SK-N-SH treated with all-trans-retinoic acid at 6 μM for 48 hours (cell line): Measurements from ENCODE around the gene JAML.

Experiments used
- ATAC-seq: fragments of 200-7000 bp; cut with Tn5 transposase; 3 replicates; pipeline ENCODE4 v1.9.1; 2020; ENCODE audit warnings: mild to moderate bottlenecking, moderate library complexity
- ARNTL ChIP-seq: fragments of 450-650 bp; formaldehyde crosslinking; IDR thresholded peaks from 2 replicates; pipeline ENCODE4 v1.5.0; 2020; ENCODE audit warnings: low read depth, mild to moderate bottlenecking, moderate library complexity, borderline replicate concordance
- BACH2 ChIP-seq: fragments of 250-450 bp; sonication (Bioruptor Pico); IDR thresholded peaks from 2 replicates; pipeline ENCODE4 v1.9.0; 2021; ENCODE audit warnings: mild to moderate bottlenecking, borderline replicate concordance
- CSDC2 ChIP-seq: fragments of 250-450 bp; sonication (Bioruptor Pico); IDR thresholded peaks from 2 replicates; pipeline ENCODE4 v1.5.0; 2020; ENCODE audit warnings: mild to moderate bottlenecking, moderate library complexity
- CSRNP3 ChIP-seq: fragments of 250-450 bp; sonication (Bioruptor Pico); IDR thresholded peaks from 2 replicates; pipeline ENCODE4 v1.5.1; 2021; ENCODE audit warnings: mild to moderate bottlenecking, moderate library complexity
- ESRRG ChIP-seq: fragments of 250-450 bp; sonication (Bioruptor Pico); IDR thresholded peaks from 2 replicates; pipeline ENCODE4 v1.6.1; 2021; ENCODE audit warnings: mild to moderate bottlenecking
- GLIS3 ChIP-seq: fragments of 250-450 bp; sonication (Bioruptor Pico); IDR thresholded peaks from 2 replicates; pipeline ENCODE4 v1.5.0; 2020; ENCODE audit warnings: mild to moderate bottlenecking, moderate library complexity
- ISL1 ChIP-seq: fragments of 250-450 bp; sonication (Bioruptor Pico); IDR thresholded peaks from 2 replicates; pipeline ENCODE4 v2.1.2; 2022; ENCODE audit warnings: mild to moderate bottlenecking, moderate library complexity
- OSR1 ChIP-seq: fragments of 250-450 bp; sonication (Bioruptor Pico); IDR thresholded peaks from 2 replicates; pipeline ENCODE4 v1.8.0; 2022; ENCODE audit warnings: moderate library complexity, mild to moderate bottlenecking, inconsistent platforms
- PATZ1 ChIP-seq: fragments of 250-450 bp; sonication (Bioruptor Pico); IDR thresholded peaks from 2 replicates; pipeline ENCODE4 v1.8.0; 2020; ENCODE audit warnings: mild to moderate bottlenecking, moderate library complexity, borderline replicate concordance
- POU6F1 ChIP-seq: fragments of 250-450 bp; sonication (Bioruptor Pico); IDR thresholded peaks from 2 replicates; pipeline ENCODE4 v1.8.0; 2021; ENCODE audit warnings: low read depth, mild to moderate bottlenecking, moderate library complexity, borderline replicate concordance
- PPARA ChIP-seq: fragments of 250-450 bp; sonication (Bioruptor Pico); IDR thresholded peaks from 2 replicates; pipeline ENCODE4 v1.5.0; 2020; ENCODE audit warnings: mild to moderate bottlenecking, borderline replicate concordance
- RARB ChIP-seq: fragments of 250-450 bp; sonication (Bioruptor Pico); IDR thresholded peaks from 2 replicates; pipeline ENCODE4 v1.8.0; 2021; ENCODE audit warnings: mild to moderate bottlenecking, moderate library complexity
- SNAI2 ChIP-seq: fragments of 250-450 bp; sonication (Bioruptor Pico); IDR thresholded peaks from 2 replicates; pipeline ENCODE4 v1.5.0; 2020; ENCODE audit warnings: mild to moderate bottlenecking, moderate library complexity
- TCF4 ChIP-seq: fragments of 250-450 bp; sonication (Bioruptor Pico); IDR thresholded peaks from 2 replicates; pipeline ENCODE4 v1.8.0; 2021; ENCODE audit warnings: mild to moderate bottlenecking, moderate library complexity, borderline replicate concordance
- TOX ChIP-seq: fragments of 250-450 bp; sonication (Bioruptor Pico); IDR thresholded peaks from 2 replicates; pipeline ENCODE4 v1.8.0; 2021; ENCODE audit warnings: mild to moderate bottlenecking, moderate library complexity, borderline replicate concordance
- ZC3H10 ChIP-seq: fragments of 250-450 bp; sonication (Bioruptor Pico); IDR thresholded peaks from 2 replicates; pipeline ENCODE4 v1.5.1; 2021; ENCODE audit warnings: mild to moderate bottlenecking, moderate library complexity
- ZFP3 ChIP-seq: fragments of 250-450 bp; sonication (Bioruptor Pico); IDR thresholded peaks from 2 replicates; pipeline ENCODE4 v1.5.0; 2020; ENCODE audit warnings: mild to moderate bottlenecking, moderate library complexity
- ZFP30 ChIP-seq: fragments of 450-650 bp; formaldehyde crosslinking; IDR thresholded peaks from 2 replicates; pipeline ENCODE4 v1.5.0; 2022; ENCODE audit warnings: mild to moderate bottlenecking, moderate library complexity
- ZNF8 ChIP-seq: fragments of 450-650 bp; formaldehyde crosslinking; IDR thresholded peaks from 2 replicates; pipeline ENCODE4 v1.5.0; 2020; ENCODE audit warnings: mild to moderate bottlenecking, moderate library complexity

The JAML gene

GRCh38 chr11:118265954-118266353 is 41.1 kb upstream of the JAML start:
- ATAC-seq = no peak
- no peak for TF ChIP-seq SNAI2
- TF ChIP-seq ARNTL (CRISPR knock-in tag) = no peak
- no peak for TF ChIP-seq ZFP3 (CRISPR knock-in tag)
- no peak for TF ChIP-seq TCF4
- no peak for TF ChIP-seq POU6F1 (CRISPR knock-in tag)
- no peak for TF ChIP-seq GLIS3 (CRISPR knock-in tag)
- no peak for TF ChIP-seq ZNF8
- TF ChIP-seq BACH2 (CRISPR knock-in tag) = no peak
- no peak for TF ChIP-seq ISL1
- no peak for TF ChIP-seq PPARA (CRISPR knock-in tag)
- TF ChIP-seq, all 23 proteins: peak for 0

GRCh38 chr11:118264569-118265465 is 40.0 kb upstream of the JAML start:
- no peak for ATAC-seq
- TF ChIP-seq SNAI2 (no peak), TOX (CRISPR knock-in tag) (no peak), PATZ1 (CRISPR knock-in tag) (no peak), PPARA (CRISPR knock-in tag) (no peak), POU6F1 (CRISPR knock-in tag) (no peak), ESRRG (CRISPR knock-in tag) (no peak), CSDC2 (CRISPR knock-in tag) (no peak), ZNF8 (no peak), TCF4 (no peak), ZC3H10 (CRISPR knock-in tag) (no peak), RARB (CRISPR knock-in tag) (no peak), GLIS3 (CRISPR knock-in tag) (no peak), ARNTL (CRISPR knock-in tag) (no peak)
- TF ChIP-seq, all 23 proteins: peak for 0

- peak; percentile 64 for ATAC-seq
- TF ChIP-seq CSRNP3 (CRISPR knock-in tag) (no peak), TOX (CRISPR knock-in tag) (no peak), TCF4 (no peak), RARB (CRISPR knock-in tag) (no peak), BACH2 (CRISPR knock-in tag) (no peak), OSR1 (CRISPR knock-in tag) (no peak), ISL1 (no peak), GLIS3 (CRISPR knock-in tag) (no peak)
These were observed 39.1 kb upstream of the JAML start, which contains the start of gene MPZL2 for GRCh38 chr11:118263695-118264568. Gene MPZL2 (minus strand): TSS chr11:118264297. CDS start chr11:118264153, 144 bp downstream.

DNA sequence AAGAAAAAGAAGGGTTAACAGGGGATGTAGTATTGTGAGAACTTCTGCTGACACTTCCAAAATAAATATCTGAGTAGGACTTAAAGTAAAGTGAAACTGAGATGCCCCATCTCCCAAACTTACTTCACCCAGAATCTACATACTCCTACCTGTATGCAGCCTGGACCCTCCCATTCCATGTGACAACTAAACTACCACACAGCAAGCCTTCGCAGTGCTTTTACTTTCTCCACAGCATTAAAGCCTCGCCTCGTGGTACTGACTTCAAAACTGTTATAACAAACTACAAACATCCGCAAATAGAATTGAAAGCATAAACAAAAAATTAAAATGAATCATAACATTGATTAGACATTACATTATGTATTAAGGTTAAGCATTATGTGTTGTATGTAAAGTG is 38.3 kb upstream of the JAML start:
- TF ChIP-seq ZC3H10 (CRISPR knock-in tag) (no peak), ESRRG (CRISPR knock-in tag) (no peak), POU6F1 (CRISPR knock-in tag) (no peak), ZFP30 (CRISPR knock-in tag) (no peak), ZNF8 (no peak)
- ATAC-seq = no peak
